Nephron progenitor cell (in vitro differentiated cells): ENCODE data around the gene SIN3A.
A peak's percentile ranks its signal among the peaks of the same experiment; 100 is the strongest.
"Not testable (repeated sequence)": the region's sequence is repeated elsewhere in the genome, so short reads cannot be mapped to it uniquely, and the experiment has no call there.

Experiments
- DNase-seq: peaks from one replicate; pipeline ENCODE4 v3.0.0; 2021
- H3K27ac Mint-ChIP-seq: 2 replicates; pipeline ENCODE4 v1.8.0; 2021; ENCODE audit warnings: mild to moderate bottlenecking, moderate library complexity, mixed read lengths
- H3K27me3 Mint-ChIP-seq: 2 replicates; pipeline ENCODE4 v1.8.0; 2021; ENCODE audit warnings: mild to moderate bottlenecking, low read depth, mixed read lengths; ENCODE audit not compliant: poor library complexity
- H3K36me3 Mint-ChIP-seq: 2 replicates; pipeline ENCODE4 v1.8.0; 2021; ENCODE audit warnings: low read depth, mixed read lengths
- H3K4me1 Mint-ChIP-seq: 2 replicates; pipeline ENCODE4 v1.8.0; 2021; ENCODE audit warnings: mixed read lengths
- H3K4me3 Mint-ChIP-seq: 2 replicates; pipeline ENCODE4 v1.8.0; 2021; ENCODE audit warnings: mild to moderate bottlenecking, moderate library complexity, mixed read lengths
- H3K9me3 Mint-ChIP-seq: 2 replicates; pipeline ENCODE4 v1.8.0; 2021; ENCODE audit warnings: mild to moderate bottlenecking, moderate library complexity, mixed read lengths
- TF ChIP-seq, protein P1 (sequence below): fragments of 200-600 bp; sonication (generic); IDR thresholded peaks from 2 replicates; pipeline ENCODE4 v1.5.0; 2021; ENCODE audit warnings: antibody characterized with exemption

SIN3A gene

DNA sequence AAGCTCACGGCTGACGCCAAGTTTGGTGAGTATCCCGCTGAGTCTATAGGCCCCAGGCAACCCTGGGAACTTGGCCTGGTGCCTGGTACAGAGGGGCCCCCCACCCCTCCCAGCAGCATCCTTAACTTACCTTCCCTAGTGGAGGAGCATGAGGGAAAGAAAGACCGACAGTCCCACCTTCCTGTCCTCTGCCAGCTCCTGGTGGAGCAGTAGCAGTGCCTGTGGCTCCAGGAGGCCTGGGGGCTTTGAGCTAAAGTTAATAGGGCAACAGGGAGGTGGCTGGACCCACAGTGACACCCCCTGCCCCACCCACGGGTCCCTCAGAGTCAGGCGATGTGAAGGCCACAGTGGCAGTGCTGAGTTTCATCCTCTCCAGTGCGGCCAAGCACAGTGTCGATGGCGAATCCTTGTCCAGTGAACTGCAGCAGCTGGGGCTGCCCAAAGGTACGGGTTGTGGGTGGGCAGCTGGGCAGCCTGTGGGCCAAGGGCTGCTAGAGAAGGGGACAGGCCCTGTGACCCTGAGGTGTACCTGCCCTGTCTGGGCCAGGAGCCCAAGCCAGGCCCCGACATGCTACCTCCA is 112.7 kb downstream of the SIN3A start:
- peaks cover 21% of the 10 kb centered on the region for H3K4me1 Mint-ChIP-seq

DNA sequence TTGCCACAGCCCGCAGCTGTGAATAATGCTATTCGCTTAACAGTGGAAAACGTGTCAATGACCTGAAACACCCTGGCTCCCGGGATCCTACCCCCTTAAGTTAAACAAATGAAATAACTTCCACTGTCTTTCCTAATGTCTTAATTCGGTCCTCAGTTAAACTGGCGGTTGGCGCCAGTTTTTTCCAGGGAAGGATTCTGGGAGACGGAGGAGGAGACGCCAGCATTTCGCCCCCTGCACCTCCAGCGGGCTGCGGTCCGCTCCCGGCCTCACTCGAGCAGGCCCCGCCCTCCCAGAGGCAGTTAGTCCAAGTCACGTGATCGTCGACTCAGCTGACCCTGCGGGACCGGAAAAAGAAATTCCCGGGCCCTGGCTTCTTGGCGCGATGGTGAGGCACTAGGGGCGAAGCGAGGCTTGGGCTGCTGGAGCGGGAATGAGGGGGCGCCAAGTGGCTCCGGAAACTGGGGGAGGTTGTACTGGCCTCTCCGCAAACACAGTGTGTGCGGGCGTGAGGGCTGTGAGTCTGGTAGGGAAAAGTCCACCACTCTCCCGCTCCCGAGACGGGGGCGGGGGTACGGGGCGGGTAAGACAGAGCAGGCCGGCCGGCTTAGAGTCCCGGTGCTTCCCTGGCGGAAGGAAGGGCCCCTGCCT is 115.7 kb downstream of the SIN3A start, which contains the start of gene COMMD4:
TSS of gene COMMD4 (plus strand) at position 359 of the 651 bp plus-strand sequence. CDS start at position 386, 27 bp downstream.
- H3K36me3 Mint-ChIP-seq = no peaks in the 10 kb centered on the region
- H3K4me1 Mint-ChIP-seq = peaks cover 21% of the 10 kb centered on the region
- no peaks in the 10 kb centered on the region for H3K9me3 Mint-ChIP-seq
- H3K27ac Mint-ChIP-seq = peak within 1 kb of the TSS; percentile 97
- peak within 1 kb of the TSS; percentile 99 for H3K4me3 Mint-ChIP-seq
- peaks cover 10% of the 10 kb centered on the region for H3K27me3 Mint-ChIP-seq
- DNase-seq = peak; percentile 95
- TF ChIP-seq, protein P1, sequence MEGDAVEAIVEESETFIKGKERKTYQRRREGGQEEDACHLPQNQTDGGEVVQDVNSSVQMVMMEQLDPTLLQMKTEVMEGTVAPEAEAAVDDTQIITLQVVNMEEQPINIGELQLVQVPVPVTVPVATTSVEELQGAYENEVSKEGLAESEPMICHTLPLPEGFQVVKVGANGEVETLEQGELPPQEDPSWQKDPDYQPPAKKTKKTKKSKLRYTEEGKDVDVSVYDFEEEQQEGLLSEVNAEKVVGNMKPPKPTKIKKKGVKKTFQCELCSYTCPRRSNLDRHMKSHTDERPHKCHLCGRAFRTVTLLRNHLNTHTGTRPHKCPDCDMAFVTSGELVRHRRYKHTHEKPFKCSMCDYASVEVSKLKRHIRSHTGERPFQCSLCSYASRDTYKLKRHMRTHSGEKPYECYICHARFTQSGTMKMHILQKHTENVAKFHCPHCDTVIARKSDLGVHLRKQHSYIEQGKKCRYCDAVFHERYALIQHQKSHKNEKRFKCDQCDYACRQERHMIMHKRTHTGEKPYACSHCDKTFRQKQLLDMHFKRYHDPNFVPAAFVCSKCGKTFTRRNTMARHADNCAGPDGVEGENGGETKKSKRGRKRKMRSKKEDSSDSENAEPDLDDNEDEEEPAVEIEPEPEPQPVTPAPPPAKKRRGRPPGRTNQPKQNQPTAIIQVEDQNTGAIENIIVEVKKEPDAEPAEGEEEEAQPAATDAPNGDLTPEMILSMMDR = no peak

More for the DNA sequence above, 112.7 kb downstream of the SIN3A start:
- H3K27me3 Mint-ChIP-seq = peaks cover 10% of the 10 kb centered on the region
- TF ChIP-seq, protein P1 = no peak
- H3K27ac Mint-ChIP-seq = no peak overlapping the region
- H3K4me3 Mint-ChIP-seq = no peak overlapping the region
- H3K36me3 Mint-ChIP-seq = peaks cover 3% of the 10 kb centered on the region
- no peak for DNase-seq
- H3K9me3 Mint-ChIP-seq = no peaks in the 10 kb centered on the region

DNA sequence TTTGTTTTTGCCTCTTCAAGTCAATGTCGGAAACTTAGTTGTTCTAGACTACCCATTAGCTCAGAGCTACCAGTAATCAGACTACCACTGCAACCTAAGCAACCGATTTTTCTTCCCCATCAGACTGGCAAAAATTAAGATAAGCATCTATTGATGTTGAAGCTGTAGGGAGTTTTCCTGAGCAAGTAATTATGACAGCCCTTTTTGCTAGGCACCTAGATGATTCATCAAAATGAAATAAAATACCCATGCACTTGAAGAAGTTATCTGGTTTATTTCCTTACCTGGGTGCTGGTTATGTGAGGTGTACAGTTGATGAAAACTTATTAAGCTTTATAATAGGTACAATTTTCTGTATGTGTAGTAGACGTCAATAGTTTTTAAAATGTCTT is 116.2 kb downstream of the SIN3A start:
- H3K4me1 Mint-ChIP-seq = peaks cover 21% of the 10 kb centered on the region
- no peak overlapping the region for H3K27ac Mint-ChIP-seq
- peaks cover 11% of the 10 kb centered on the region for H3K27me3 Mint-ChIP-seq
- no peak for DNase-seq
- TF ChIP-seq, protein P1 = no peak
- H3K4me3 Mint-ChIP-seq = peak overlapping the region; percentile 99
- no peaks in the 10 kb centered on the region for H3K9me3 Mint-ChIP-seq
- H3K36me3 Mint-ChIP-seq = no peaks in the 10 kb centered on the region

DNA sequence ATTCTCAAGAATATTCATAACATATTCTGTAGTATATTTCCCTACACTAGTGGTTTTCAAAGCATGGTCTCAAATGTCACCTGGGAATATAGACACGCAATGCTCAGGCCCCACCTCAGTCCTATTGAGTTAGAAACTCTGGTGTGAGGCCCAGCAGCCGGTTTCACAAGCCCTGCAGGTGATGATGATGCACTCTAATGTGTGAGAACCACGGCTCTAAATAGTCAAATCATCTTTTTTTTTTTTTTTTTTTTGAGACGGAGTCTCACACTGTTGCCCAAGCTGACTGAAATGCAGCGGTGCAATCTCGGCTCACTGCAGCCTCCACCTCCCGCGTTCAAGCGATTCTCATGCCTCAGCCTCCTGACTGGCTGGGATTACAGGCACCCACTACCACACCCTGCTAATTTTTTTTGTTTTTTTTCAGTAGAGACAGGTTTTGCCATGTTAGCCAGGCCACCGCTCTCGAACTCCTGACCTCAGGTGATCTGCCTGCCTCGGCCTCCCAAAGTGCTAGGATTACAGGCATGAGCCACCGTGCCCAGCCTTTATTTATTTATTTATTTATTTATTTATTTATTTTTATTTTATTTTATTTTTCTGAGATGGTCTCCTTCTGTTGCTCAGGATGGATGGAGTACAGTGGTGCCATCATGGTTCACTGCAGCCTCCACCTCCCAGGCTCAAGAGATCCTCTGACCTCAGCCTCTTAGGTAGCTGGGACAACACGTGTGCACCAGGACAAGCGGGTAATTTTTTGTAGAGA is 117.7 kb downstream of the SIN3A start:
- not testable (repeated sequence) for H3K9me3 Mint-ChIP-seq, DNase-seq, H3K4me3 Mint-ChIP-seq, H3K27ac Mint-ChIP-seq, H3K36me3 Mint-ChIP-seq
- H3K27me3 Mint-ChIP-seq = peaks cover 16% of the 10 kb centered on the region
- peaks cover 21% of the 10 kb centered on the region for H3K4me1 Mint-ChIP-seq

DNA sequence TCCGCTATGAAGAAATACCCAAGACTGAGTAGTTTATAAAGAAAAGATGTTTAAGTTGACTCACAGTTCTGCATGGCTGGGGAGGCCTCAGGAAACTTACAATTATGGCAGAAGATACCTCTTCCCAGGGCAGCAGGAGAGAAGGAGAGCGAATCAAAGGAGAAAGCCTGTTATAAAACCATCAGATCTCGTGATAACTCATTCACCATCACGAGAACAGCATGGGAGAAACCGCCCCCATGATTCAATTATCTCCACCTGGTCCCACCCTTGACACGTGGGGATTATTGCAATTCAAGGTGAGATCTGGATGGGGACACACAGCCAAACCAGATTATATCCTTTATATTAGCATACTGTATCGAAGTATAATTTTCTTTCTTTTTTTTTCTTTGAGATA is 119.4 kb downstream of the SIN3A start:
- H3K9me3 Mint-ChIP-seq, H3K4me3 Mint-ChIP-seq, DNase-seq: not testable (repeated sequence)

DNA sequence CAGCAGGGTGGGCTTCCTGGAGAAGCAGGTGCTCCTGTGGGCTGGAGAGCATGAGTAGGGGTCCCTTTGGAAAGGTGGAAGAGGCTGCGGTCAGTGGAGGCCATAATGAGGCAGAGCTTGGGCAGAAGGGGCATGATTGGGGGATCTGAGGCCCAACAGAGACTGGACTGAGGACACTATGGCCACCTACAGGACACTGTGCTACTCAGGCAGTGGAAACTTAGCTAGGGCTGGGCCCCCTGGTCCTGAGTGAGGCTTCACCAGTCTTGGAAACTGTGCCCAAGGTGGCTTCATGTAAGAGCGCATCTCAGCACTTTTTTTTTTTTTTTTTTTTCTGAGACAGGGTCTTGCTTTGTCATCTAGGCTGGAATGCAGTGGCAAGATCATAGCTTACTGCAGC is 121.9 kb downstream of the SIN3A start:
- DNase-seq = no peak
- H3K4me1 Mint-ChIP-seq = no peaks in the 10 kb centered on the region
- H3K27me3 Mint-ChIP-seq = peaks cover 11% of the 10 kb centered on the region
- TF ChIP-seq, protein P1 = no peak
- no peaks in the 10 kb centered on the region for H3K36me3 Mint-ChIP-seq
- H3K27ac Mint-ChIP-seq = no peak overlapping the region
- H3K4me3 Mint-ChIP-seq = no peak overlapping the region
- H3K9me3 Mint-ChIP-seq = no peaks in the 10 kb centered on the region

More for the DNA sequence above, 119.4 kb downstream of the SIN3A start:
- not testable (repeated sequence) for H3K36me3 Mint-ChIP-seq, H3K27ac Mint-ChIP-seq
- Mint-ChIP-seq H3K27me3 (peaks cover 16% of the 10 kb centered on the region), H3K4me1 (peaks cover 21% of the 10 kb centered on the region)
